IMR-90 (cell line): Measurements from ENCODE around the gene EFNA5. TPM values are rescaled to one million over a fixed set of nuclear protein-coding genes. Genes with fewer than 3 reads are reported as not detected.

Experiments
- ATAC-seq: fragments of 200-7000 bp; cut with Tn5 transposase; 2 replicates; pipeline ENCODE4 v1.9.1; 2020; ENCODE audit warnings: low read depth, mild to moderate bottlenecking, moderate library complexity
- BruUV-seq: library from RNA; stranded (reverse); fragments of 400-500 nt; replicated peaks from 2 replicates; lab custom pipeline; 2021; lab: Mats Ljungman, UMichigan
- CTCF ChIA-PET: fragments of 300-600 bp; formaldehyde crosslinking; extraction: SDS; loops from one replicate; lab custom pipeline; 2021; ENCODE audit warnings: antibody characterized with exemption; lab: Yijun Ruan, JAX
- POLR2A ChIA-PET: fragments of 300-600 bp; sonication (Branson Sonifier 250); formaldehyde crosslinking; loops from one replicate; lab custom pipeline; 2022; ENCODE audit warnings: antibody characterized with exemption; ENCODE audit not compliant: unreplicated experiment; lab: Charles Lee
- DNase-seq: peaks from one replicate; pipeline ENCODE4 v3.0.0; 2013
- H2AFZ ChIP-seq: replicated peaks from 2 replicates; pipeline ENCODE3; 2013; ENCODE audit warnings: low read length, mild to moderate bottlenecking; ENCODE audit not compliant: poor library complexity
- H2AK5ac ChIP-seq: 2 replicates; pipeline ENCODE4 v1.6.1; 2013; ENCODE audit warnings: low read depth, low read length, inconsistent platforms
- H2AK9ac ChIP-seq: replicated peaks from 2 replicates; pipeline ENCODE3; 2013; ENCODE audit warnings: mild to moderate bottlenecking, low read depth, low read length, moderate library complexity; ENCODE audit not compliant: poor library complexity
- H2BK120ac ChIP-seq: 2 replicates; pipeline ENCODE4 v1.6.1; 2013; ENCODE audit warnings: low read depth, low read length, inconsistent platforms
- H2BK15ac ChIP-seq: 3 replicates; pipeline ENCODE4 v1.6.1; 2013; ENCODE audit warnings: low read depth, low read length, inconsistent platforms
- H2BK20ac ChIP-seq: 2 replicates; pipeline ENCODE4 v1.6.1; 2013; ENCODE audit warnings: low read depth, mild to moderate bottlenecking, inconsistent platforms, low read length, moderate library complexity
- H2BK5ac ChIP-seq: 2 replicates; pipeline ENCODE4 v1.6.1; 2013; ENCODE audit warnings: mild to moderate bottlenecking, low read depth, low read length, inconsistent platforms; ENCODE audit not compliant: poor library complexity, severe bottlenecking
- H3K14ac ChIP-seq: replicated peaks from 2 replicates; pipeline ENCODE4 v1.6.1; 2013; ENCODE audit warnings: low read depth, low read length, inconsistent platforms
- H3K18ac ChIP-seq: 2 replicates; pipeline ENCODE4 v1.6.1; 2013; ENCODE audit warnings: low read depth, low read length, control low read depth
- H3K23ac ChIP-seq: 2 replicates; pipeline ENCODE4 v1.6.1; 2013; ENCODE audit warnings: low read depth, low read length, inconsistent platforms
- H3K27ac ChIP-seq: 2 replicates; pipeline ENCODE4 v1.5.1; 2013; ENCODE audit warnings: mild to moderate bottlenecking, control low read depth, low read length; ENCODE audit not compliant: insufficient read depth
- H3K27me3 ChIP-seq: 2 replicates; pipeline ENCODE4 v1.6.1; 2013; ENCODE audit warnings: low read length; ENCODE audit not compliant: control insufficient read depth, insufficient read depth
- H3K36me3 ChIP-seq: 2 replicates; pipeline ENCODE4 v1.6.1; 2013; ENCODE audit warnings: low read length, mixed read lengths; ENCODE audit not compliant: control insufficient read depth, insufficient read depth
- H3K4ac ChIP-seq: 2 replicates; pipeline ENCODE4 v1.6.1; 2013; ENCODE audit warnings: low read depth, low read length, inconsistent platforms
- H3K4me1 ChIP-seq: 2 replicates; pipeline ENCODE4 v1.6.1; 2013; ENCODE audit warnings: low read length, mixed read lengths; ENCODE audit not compliant: control insufficient read depth, insufficient read depth
- H3K4me2 ChIP-seq: 2 replicates; pipeline ENCODE4 v1.6.1; 2013; ENCODE audit warnings: low read depth, mild to moderate bottlenecking, control low read depth, low read length, moderate library complexity
- H3K4me3 ChIP-seq: 2 replicates; pipeline ENCODE4 v1.5.1; 2013; ENCODE audit warnings: low read depth, mild to moderate bottlenecking, control low read depth, low read length, moderate library complexity; ENCODE audit not compliant: insufficient read depth
- H3K56ac ChIP-seq: 2 replicates; pipeline ENCODE4 v1.6.1; 2013; ENCODE audit warnings: low read length, inconsistent platforms; ENCODE audit not compliant: insufficient read depth; ENCODE audit errors: extremely low read depth
- H3K79me1 ChIP-seq, 2 experiments: 2 replicates each; pipeline ENCODE4 v1.6.1; 2013; ENCODE audit warnings: low read length in 2 of 2, inconsistent platforms in 1 of 2, low read depth in 1 of 2
- H3K9ac ChIP-seq: 2 replicates; pipeline ENCODE4 v1.6.1; 2013; ENCODE audit warnings: low read depth, low read length, control low read depth
- H3K9me1 ChIP-seq: 2 replicates; pipeline ENCODE4 v1.6.1; 2013; ENCODE audit warnings: low read length, inconsistent platforms; ENCODE audit not compliant: insufficient read depth
- H3K9me3 ChIP-seq: 2 replicates; pipeline ENCODE4 v1.6.1; 2013; ENCODE audit warnings: low read length; ENCODE audit not compliant: control insufficient read depth, insufficient read depth
- H4K20me1 ChIP-seq: 2 replicates; pipeline ENCODE4 v1.6.1; 2013; ENCODE audit warnings: low read length, inconsistent platforms; ENCODE audit not compliant: insufficient read depth
- H4K5ac ChIP-seq: 2 replicates; pipeline ENCODE4 v1.6.1; 2013; ENCODE audit warnings: mild to moderate bottlenecking, low read depth, low read length, control low read depth
- H4K8ac ChIP-seq, 2 experiments: 2 replicates each; pipeline ENCODE4 v1.6.1; 2013; ENCODE audit warnings: low read depth in 2 of 2, low read length in 2 of 2, control low read depth in 1 of 2, inconsistent platforms in 1 of 2
- H4K91ac ChIP-seq: 2 replicates; pipeline ENCODE4 v1.6.1; 2013; ENCODE audit warnings: low read depth, low read length, inconsistent platforms; ENCODE audit not compliant: insufficient read depth
- BHLHE40 ChIP-seq: fragments of 150-350 bp; IDR thresholded peaks from 2 replicates; pipeline ENCODE4 v1.6.1; 2016; ENCODE audit warnings: mild to moderate bottlenecking, low read depth, low read length
- CEBPB ChIP-seq: IDR thresholded peaks from 2 replicates; pipeline ENCODE4 v1.6.1; 2012; ENCODE audit warnings: low read depth, low read length, improper control_type of control experiment
- CHD1 ChIP-seq: IDR thresholded peaks from 2 replicates; pipeline ENCODE4 v1.6.1; 2012; ENCODE audit warnings: low read depth, low read length, improper control_type of control experiment
- FOS ChIP-seq: fragments of 150-350 bp; IDR thresholded peaks from 2 replicates; pipeline ENCODE4 v1.6.1; 2016; ENCODE audit warnings: low read depth, low read length
- MAFK ChIP-seq: IDR thresholded peaks from 2 replicates; pipeline ENCODE4 v1.6.1; 2012; ENCODE audit warnings: low read depth, low read length, improper control_type of control experiment
- MXI1 ChIP-seq: IDR thresholded peaks from 2 replicates; pipeline ENCODE4 v1.6.1; 2012; ENCODE audit warnings: low read depth, mild to moderate bottlenecking, low read length, moderate library complexity, borderline replicate concordance
- NFE2L2 ChIP-seq: fragments of 150-350 bp; IDR thresholded peaks from 2 replicates; pipeline ENCODE4 v1.6.1; 2016; ENCODE audit warnings: low read depth, mild to moderate bottlenecking, low read length
- POLR2A ChIP-seq: IDR thresholded peaks from 2 replicates; pipeline ENCODE4 v1.6.1; 2012; ENCODE audit warnings: mild to moderate bottlenecking, low read depth, low read length
- RCOR1 ChIP-seq: IDR thresholded peaks from 2 replicates; pipeline ENCODE4 v1.6.1; 2012; ENCODE audit warnings: mild to moderate bottlenecking, low read length, improper control_type of control experiment; ENCODE audit not compliant: insufficient replicate concordance
- RFX5 ChIP-seq: IDR thresholded peaks from 2 replicates; pipeline ENCODE4 v1.8.0; 2012; ENCODE audit warnings: low read depth, mild to moderate bottlenecking, low read length, moderate library complexity
- SMC3 ChIP-seq: fragments of 150-350 bp; IDR thresholded peaks from 2 replicates; pipeline ENCODE4 v1.6.1; 2016; ENCODE audit warnings: low read depth, mild to moderate bottlenecking, antibody characterized with exemption, low read length, moderate library complexity
- WGBS, 2 experiments: methylation state at CpG; one replicate each; pipeline versions ENCODE4 v1.1.5 to v1.1.7; 2013; ENCODE audit warnings: missing lambda C conversion rate in 2 of 2; ENCODE audit not compliant: insufficient read length in 1 of 2; ENCODE audit errors: extremely low coverage in 2 of 2; 5-methylcytosine and 5-hydroxymethylcytosine counted together
- dilution Hi-C: fragments of 300-500 bp; cut with HindIII; formaldehyde crosslinking; loops from one replicate; pipeline ENCODE4 v1.14.3; 2018; ENCODE audit warnings: low sequenced_read_pairs; ENCODE audit not compliant: unreplicated experiment
- in situ Hi-C: fragments of 300-500 bp; cut with MboI; formaldehyde crosslinking; loops from 3 replicates; pipeline ENCODE4 v1.14.3; 2019; ENCODE audit warnings: low sequenced_read_pairs, inconsistent platforms, mixed read lengths
- intact Hi-C: fragments of 100-400 bp; cut with micrococcal nuclease; formaldehyde crosslinking; loops from 2 replicates; pipeline ENCODE4 v1.10.0; 2022
- polyA plus RNA-seq, 3 experiments: library from polyadenylated mRNA; depleted of rRNA; stranded (reverse); fragments of >200 nt; gene quantifications; 2 replicates each; pipeline ENCODE4 v1.2.3, GENCODE V29; 2012; ENCODE audit warnings: low replicate concordance in 1 of 3
- total RNA-seq: library from RNA; depleted of rRNA; stranded (reverse); fragments of >200 nt; gene quantifications from 2 replicates; pipeline ENCODE4 v1.2.3, GENCODE V29; 2012
- TF ChIP-seq, protein P1 (sequence below): fragments of 150-350 bp; IDR thresholded peaks from 2 replicates; pipeline ENCODE4 v1.6.1; 2016; ENCODE audit warnings: low read depth, mild to moderate bottlenecking, low read length, moderate library complexity, borderline replicate concordance
- TF ChIP-seq, protein P2 (sequence below): conservative IDR thresholded peaks from 2 replicates; pipeline ENCODE4 v1.5.1; 2012; ENCODE audit warnings: mild to moderate bottlenecking, low read depth, low read length, improper control_type of control experiment
- TF ChIP-seq, protein P3 (sequence below): fragments of 150-350 bp; IDR thresholded peaks from 2 replicates; pipeline ENCODE4 v1.6.1; 2017; ENCODE audit warnings: mild to moderate bottlenecking, antibody characterized with exemption, low read length, low read depth

Gene EFNA5
- total and polyA plus RNA-seq, 2 of the 4 experiments (the other 2 are of a cell fraction) = 1.5 to 1.6 TPM

DNA sequence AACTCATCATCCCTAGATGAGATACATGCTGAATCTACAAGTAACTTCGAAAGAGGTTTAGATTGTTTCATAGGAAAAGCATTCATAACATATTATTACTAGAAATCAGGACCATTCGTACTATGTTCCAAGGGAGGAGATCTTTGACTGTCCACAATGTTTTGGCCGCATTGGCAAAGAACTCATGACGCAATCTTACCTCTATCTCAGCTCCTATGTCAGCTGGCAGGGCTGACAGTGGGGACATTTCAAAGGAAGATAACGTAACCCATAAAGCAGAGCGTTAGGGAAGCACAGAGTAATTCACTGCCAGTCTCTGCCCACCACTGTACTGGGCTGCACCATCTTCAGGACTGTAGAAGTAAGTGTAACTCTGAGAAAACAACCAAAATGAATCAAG, 69.7 kb downstream of the EFNA5 start:
- Histone ChIP-seq H2BK20ac (no peak overlapping the region), H3K14ac (no peak overlapping the region), H4K91ac (no peak overlapping the region), H3K9ac (no peak overlapping the region), H4K8ac (no peak overlapping the region), H2BK5ac (no peak overlapping the region), H2AFZ (no peak overlapping the region), H3K9me3 (no peaks in the 10 kb centered on the region), H3K79me1 (no peaks in the 10 kb centered on the region; a peak in 1 of 4 replicates), H3K36me3 (no peaks in the 10 kb centered on the region), H3K4me1 (0 out of 2 replicates have a peak, but pooled peaks cover 2% of the 10 kb centered on the region), H2AK5ac (no peak overlapping the region), H3K4ac (no peak overlapping the region), H3K23ac (no peak overlapping the region), H3K4me3 (no peak overlapping the region), H4K5ac (no peak overlapping the region), H2AK9ac (no peak overlapping the region), H4K20me1 (no peaks in the 10 kb centered on the region), H3K56ac (no peak overlapping the region), H3K27ac (no peak overlapping the region), H3K4me2 (no peak overlapping the region), H2BK15ac (no peak overlapping the region), H3K18ac (no peak overlapping the region), H3K27me3 (no peaks in the 10 kb centered on the region), H3K9me1 (no peaks in the 10 kb centered on the region), H2BK120ac (no peak overlapping the region)
- dilution Hi-C loops (no loop called here), in situ Hi-C loops (no loop called here), intact Hi-C loops (no loop called here)
- ChIA-PET POLR2A (no interaction called here), CTCF (no interaction called here)
- DNase-seq (no peak), ATAC-seq (no peak)
- no TSS peak for BruUV-seq
- WGBS, 2 experiments = no CpG with 5 or more reads among the region's 6 CpGs
- TF ChIP-seq, protein P1, sequence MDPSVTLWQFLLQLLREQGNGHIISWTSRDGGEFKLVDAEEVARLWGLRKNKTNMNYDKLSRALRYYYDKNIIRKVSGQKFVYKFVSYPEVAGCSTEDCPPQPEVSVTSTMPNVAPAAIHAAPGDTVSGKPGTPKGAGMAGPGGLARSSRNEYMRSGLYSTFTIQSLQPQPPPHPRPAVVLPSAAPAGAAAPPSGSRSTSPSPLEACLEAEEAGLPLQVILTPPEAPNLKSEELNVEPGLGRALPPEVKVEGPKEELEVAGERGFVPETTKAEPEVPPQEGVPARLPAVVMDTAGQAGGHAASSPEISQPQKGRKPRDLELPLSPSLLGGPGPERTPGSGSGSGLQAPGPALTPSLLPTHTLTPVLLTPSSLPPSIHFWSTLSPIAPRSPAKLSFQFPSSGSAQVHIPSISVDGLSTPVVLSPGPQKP = no peak
- TF ChIP-seq RCOR1 (no peak), BHLHE40 (no peak), NFE2L2 (no peak), SMC3 (no peak), POLR2A (no peak), MAFK (no peak), MXI1 (no peak), RFX5 (no peak), FOS (no peak), CHD1 (no peak), CEBPB (no peak)
- TF ChIP-seq, protein P2, sequence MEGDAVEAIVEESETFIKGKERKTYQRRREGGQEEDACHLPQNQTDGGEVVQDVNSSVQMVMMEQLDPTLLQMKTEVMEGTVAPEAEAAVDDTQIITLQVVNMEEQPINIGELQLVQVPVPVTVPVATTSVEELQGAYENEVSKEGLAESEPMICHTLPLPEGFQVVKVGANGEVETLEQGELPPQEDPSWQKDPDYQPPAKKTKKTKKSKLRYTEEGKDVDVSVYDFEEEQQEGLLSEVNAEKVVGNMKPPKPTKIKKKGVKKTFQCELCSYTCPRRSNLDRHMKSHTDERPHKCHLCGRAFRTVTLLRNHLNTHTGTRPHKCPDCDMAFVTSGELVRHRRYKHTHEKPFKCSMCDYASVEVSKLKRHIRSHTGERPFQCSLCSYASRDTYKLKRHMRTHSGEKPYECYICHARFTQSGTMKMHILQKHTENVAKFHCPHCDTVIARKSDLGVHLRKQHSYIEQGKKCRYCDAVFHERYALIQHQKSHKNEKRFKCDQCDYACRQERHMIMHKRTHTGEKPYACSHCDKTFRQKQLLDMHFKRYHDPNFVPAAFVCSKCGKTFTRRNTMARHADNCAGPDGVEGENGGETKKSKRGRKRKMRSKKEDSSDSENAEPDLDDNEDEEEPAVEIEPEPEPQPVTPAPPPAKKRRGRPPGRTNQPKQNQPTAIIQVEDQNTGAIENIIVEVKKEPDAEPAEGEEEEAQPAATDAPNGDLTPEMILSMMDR = no peak
- TF ChIP-seq, protein P3, sequence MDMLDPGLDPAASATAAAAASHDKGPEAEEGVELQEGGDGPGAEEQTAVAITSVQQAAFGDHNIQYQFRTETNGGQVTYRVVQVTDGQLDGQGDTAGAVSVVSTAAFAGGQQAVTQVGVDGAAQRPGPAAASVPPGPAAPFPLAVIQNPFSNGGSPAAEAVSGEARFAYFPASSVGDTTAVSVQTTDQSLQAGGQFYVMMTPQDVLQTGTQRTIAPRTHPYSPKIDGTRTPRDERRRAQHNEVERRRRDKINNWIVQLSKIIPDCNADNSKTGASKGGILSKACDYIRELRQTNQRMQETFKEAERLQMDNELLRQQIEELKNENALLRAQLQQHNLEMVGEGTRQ = no peak
